ENCODE results near the gene MPHOSPH9. TPM values are rescaled to one million over a fixed set of nuclear protein-coding genes. Genes with fewer than 3 reads are reported as not detected.

The MPHOSPH9 gene
- total and polyA plus RNA-seq, 2 of the 13 experiments (the other 11 are each of a cell fraction or from before 2014, with no cell fraction given), result 20.3 to 63.4 TPM

GRCh38 chr12:123233505-123234308 is 766 bp upstream of the MPHOSPH9 start (continued):
- peak; percentile 23; the same call in 1 of the 2 replicates for TF ChIP-seq THRA (CRISPR knock-in tag; IDR thresholded peaks at IDR 0.05; ENCODE audit: borderline replicate concordance)
- TF ChIP-seq POGZ (CRISPR knock-in tag; IDR thresholded peaks at IDR 0.05), result no peak
- peak; percentile 73 for TF ChIP-seq ADNP (CRISPR knock-in tag; IDR thresholded peaks at IDR 0.05)
- 0 out of 2 replicates have a peak, but pooled peaks have one; percentile 46 for TF ChIP-seq KDM1A (CRISPR knock-in tag; IDR thresholded peaks at IDR 0.05)
- no peak for TF ChIP-seq ELK4 (CRISPR knock-in tag; IDR thresholded peaks at IDR 0.05; ENCODE audit: borderline replicate concordance)
- TF ChIP-seq ZNF260 (CRISPR knock-in tag; IDR thresholded peaks at IDR 0.05; ENCODE audit: borderline replicate concordance, low read depth), result peak; percentile 49; the same call in 1 of the 2 replicates
- 0 out of 2 replicates have a peak, but pooled peaks have one; percentile 36 for TF ChIP-seq ZNF264 (CRISPR knock-in tag; IDR thresholded peaks at IDR 0.05)
- TF ChIP-seq ZNF232 (CRISPR knock-in tag; IDR thresholded peaks at IDR 0.05; ENCODE audit: borderline replicate concordance), result peak; percentile 53; the same call in 1 of the 2 replicates
- TF ChIP-seq FOSL2 (CRISPR knock-in tag; IDR thresholded peaks at IDR 0.05), result 0 out of 2 replicates have a peak, but pooled peaks have one; percentile 2
- TF ChIP-seq MXD3 (CRISPR knock-in tag; IDR thresholded peaks at IDR 0.05), result 0 out of 2 replicates have a peak, but pooled peaks have one; percentile 38
- peak; percentile 37; the same call in 1 of the 2 replicates for TF ChIP-seq ISL2 (CRISPR knock-in tag; IDR thresholded peaks at IDR 0.05)
- TF ChIP-seq ZNF850 (CRISPR knock-in tag; conservative IDR thresholded peaks at IDR 0.05), result 0 out of 2 replicates have a peak, but pooled peaks have one; percentile 17
- TF ChIP-seq SALL2 (CRISPR knock-in tag; IDR thresholded peaks at IDR 0.05), result peak; percentile 33; the same call in 1 of the 2 replicates
- TF ChIP-seq HINFP (CRISPR knock-in tag; IDR thresholded peaks at IDR 0.05; ENCODE audit: low read depth), result 0 out of 2 replicates have a peak, but pooled peaks have one; percentile 18
- TF ChIP-seq ZNF263 (CRISPR knock-in tag; IDR thresholded peaks at IDR 0.05), result peak; percentile 25; the same call in 1 of the 2 replicates
- no peak for TF ChIP-seq ZNF792 (CRISPR knock-in tag; IDR thresholded peaks at IDR 0.05)
- TF ChIP-seq EP300 (IDR thresholded peaks at IDR 0.05; ENCODE audit: low read depth in 2 of 2, low read length in 2 of 2), result no peak
- no peak for TF ChIP-seq EP300 (CRISPR knock-in tag; IDR thresholded peaks at IDR 0.05; ENCODE audit: borderline replicate concordance)
- TF ChIP-seq BRD4 (CRISPR knock-in tag; IDR thresholded peaks at IDR 0.05), result 0 out of 2 replicates have a peak, but pooled peaks have one; percentile 13
- no peak for TF ChIP-seq USF2 (IDR thresholded peaks at IDR 0.05; ENCODE audit: low read depth, low read length)
- 0 out of 2 replicates have a peak, but pooled peaks have one; percentile 49 for TF ChIP-seq USF2 (CRISPR knock-in tag; IDR thresholded peaks at IDR 0.05; ENCODE audit: borderline replicate concordance)
- TF ChIP-seq ZNF773 (CRISPR knock-in tag; IDR thresholded peaks at IDR 0.05; ENCODE audit: borderline replicate concordance), result peak; percentile 50; the same call in 1 of the 2 replicates
- TF ChIP-seq NFKBIZ (CRISPR knock-in tag; IDR thresholded peaks at IDR 0.05), result 0 out of 2 replicates have a peak, but pooled peaks have one; percentile 14
